Liver (tissue), 9 donors: ENCODE data around the gene HLA-DRB1. TPM values are rescaled to one million over a fixed set of nuclear protein-coding genes. Genes with fewer than 3 reads are reported as not detected.

ENCODE experiments used
- DNase-seq: peaks from one replicate; pipeline ENCODE4 v3.0.0-alpha.2; 2017; ENCODE audit warnings: low spot score
- H3K27ac ChIP-seq, 2 donors: one replicate each; pipeline ENCODE4 v1.7.0; 2013; ENCODE audit warnings: inconsistent platforms in 2 of 2, low read length in 2 of 2, control low read depth in 1 of 2, low read depth in 1 of 2, mild to moderate bottlenecking in 1 of 2
- H3K27me3 ChIP-seq, 4 donors: one replicate each; pipeline versions ENCODE4 v1.6.1 to v1.7.0; 2013; ENCODE audit warnings: low read length in 3 of 4, inconsistent platforms in 1 of 4, mild to moderate bottlenecking in 1 of 4, moderate library complexity in 1 of 4; ENCODE audit not compliant: control insufficient read depth in 4 of 4, insufficient read depth in 4 of 4
- H3K36me3 ChIP-seq, 4 donors: one replicate each; pipeline versions ENCODE4 v1.6.1 to v1.7.0; 2013; ENCODE audit warnings: low read length in 3 of 4, mild to moderate bottlenecking in 3 of 4, low read depth in 1 of 4, moderate library complexity in 1 of 4; ENCODE audit not compliant: control insufficient read depth in 4 of 4, insufficient read depth in 3 of 4
- H3K4me1 ChIP-seq, 4 donors: one replicate each; pipeline versions ENCODE4 v1.6.1 to v1.7.0; 2013; ENCODE audit warnings: low read length in 3 of 4, mild to moderate bottlenecking in 3 of 4, moderate library complexity in 1 of 4; ENCODE audit not compliant: control insufficient read depth in 4 of 4, insufficient read depth in 4 of 4
- H3K4me3 ChIP-seq, 3 donors: one replicate each; pipeline versions ENCODE4 v1.6.1 to v1.7.0; 2013; ENCODE audit warnings: low read length in 3 of 3, control low read depth in 1 of 3, low read depth in 1 of 3, mild to moderate bottlenecking in 1 of 3
- H3K9ac ChIP-seq, 2 donors: one replicate each; pipeline ENCODE4 v1.7.0; 2013; ENCODE audit warnings: low read length in 2 of 2, mild to moderate bottlenecking in 2 of 2, moderate library complexity in 2 of 2, control low read depth in 1 of 2, low read depth in 1 of 2
- H3K9me3 ChIP-seq, 4 donors: one replicate each; pipeline versions ENCODE4 v1.6.1 to v1.7.0; 2013; ENCODE audit warnings: low read length in 3 of 4; ENCODE audit not compliant: control insufficient read depth in 4 of 4
- ATF3 ChIP-seq: IDR thresholded peaks from 2 replicates; pipeline ENCODE4 v1.6.1; 2016; ENCODE audit warnings: antibody characterized with exemption
- CTCF ChIP-seq: fragments of 150-350 bp; IDR thresholded peaks from 2 replicates; pipeline ENCODE4 v1.5.1; 2017; ENCODE audit warnings: improper control_type of control experiment, low read depth, low read length; ENCODE audit not compliant: missing input control
- EGR1 ChIP-seq, 2 donors: IDR thresholded peaks; 2 replicates each; pipeline ENCODE4 v1.6.1; 2016 to 2018; ENCODE audit warnings: antibody characterized with exemption in 2 of 2, low read depth in 2 of 2
- FOXA1 ChIP-seq: IDR thresholded peaks from 2 replicates; pipeline ENCODE4 v1.6.1; 2016; ENCODE audit warnings: antibody characterized with exemption
- FOXA2 ChIP-seq: IDR thresholded peaks from 2 replicates; pipeline ENCODE4 v1.6.1; 2016; ENCODE audit warnings: antibody characterized with exemption
- GABPA ChIP-seq, 2 donors: IDR thresholded peaks in 1 of 2; conservative IDR thresholded peaks in 1 of 2; 2 replicates each; pipeline ENCODE4 v1.6.1; 2016; ENCODE audit warnings: antibody characterized with exemption in 2 of 2, mild to moderate bottlenecking in 1 of 2, moderate library complexity in 1 of 2
- HNF4A ChIP-seq, 2 donors: conservative IDR thresholded peaks; 2 replicates each; pipeline ENCODE4 v1.6.1; 2016; ENCODE audit warnings: antibody characterized with exemption in 2 of 2, mild to moderate bottlenecking in 2 of 2
- HNF4G ChIP-seq: IDR thresholded peaks from 2 replicates; pipeline ENCODE4 v1.6.1; 2016; ENCODE audit warnings: antibody characterized with exemption
- JUND ChIP-seq, 2 donors: IDR thresholded peaks; 2 replicates each; pipeline ENCODE4 v1.6.1; 2016; ENCODE audit warnings: antibody characterized with exemption in 2 of 2
- MAX ChIP-seq: IDR thresholded peaks from 2 replicates; pipeline ENCODE4 v1.6.1; 2016; ENCODE audit warnings: antibody characterized with exemption
- NR2F2 ChIP-seq: IDR thresholded peaks from 2 replicates; pipeline ENCODE4 v1.6.1; 2016; ENCODE audit warnings: antibody characterized with exemption
- RAD21 ChIP-seq, 2 donors: IDR thresholded peaks; 2 replicates each; pipeline ENCODE4 v1.6.1; 2016; ENCODE audit warnings: antibody characterized with exemption in 2 of 2, mild to moderate bottlenecking in 2 of 2
- REST ChIP-seq: IDR thresholded peaks from 2 replicates; pipeline ENCODE4 v1.6.1; 2016; ENCODE audit warnings: antibody characterized with exemption, mild to moderate bottlenecking
- RXRA ChIP-seq, 2 donors: IDR thresholded peaks; 2 replicates each; pipeline ENCODE4 v1.6.1; 2017 to 2018; ENCODE audit warnings: antibody characterized with exemption in 2 of 2, mild to moderate bottlenecking in 1 of 2
- TAF1 ChIP-seq: conservative IDR thresholded peaks from 2 replicates; pipeline ENCODE4 v1.6.1; 2016; ENCODE audit warnings: antibody characterized with exemption, mild to moderate bottlenecking
- ZBTB33 ChIP-seq: IDR thresholded peaks from 2 replicates; pipeline ENCODE4 v1.6.1; 2016; ENCODE audit warnings: antibody characterized with exemption
- WGBS: extraction: QIAGEN DNeasy Blood & Tissue Kit; methylation state at CpG from one replicate; pipeline ENCODE4 v1.1.7; 2013; 5-methylcytosine and 5-hydroxymethylcytosine counted together
- polyA plus RNA-seq, 2 donors: library from polyadenylated mRNA; stranded (reverse) in 1 of 2; unstranded in 1 of 2; fragments of 200-250 nt in 1 of 2; fragments of >200 nt in 1 of 2; fragmentation: Nextera tagmentation in 1 of 2; extraction: Ambion mirVana in 1 of 2; gene quantifications; one replicate each; pipeline versions ENCODE4 v1.2.1 to v1.2.3, GENCODE V29; 2013 to 2015
- total RNA-seq, 2 donors: library from RNA; depleted of rRNA; stranded (reverse); fragments of >200 nt; gene quantifications; one replicate each; pipeline ENCODE4 v1.2.3, GENCODE V29; 2014
- donor health status: healthy.
- donor health status: healthy.
- donor health status: healthy.
- donor health status: healthy.
- donor health status: healthy.

Gene HLA-DRB1
- total and polyA plus RNA-seq, 4 donors: 26.0 to 46.1 (median 36.4) TPM

GRCh38 chr6:32637219-32637880, 47.7 kb upstream of the HLA-DRB1 start, which contains the start of gene HLA-DQA1:
TSS of gene HLA-DQA1 (plus strand) at chr6:32637406. CDS start at chr6:32637459, 53 bp downstream.
- Histone ChIP-seq H3K27ac (no peak within 1 kb of the TSS), H3K36me3 (no peaks in the 10 kb centered on the region), H3K9me3 (no peaks in the 10 kb centered on the region), H3K9ac (no peak within 1 kb of the TSS), H3K4me3 (no peak within 1 kb of the TSS), H3K4me1 (no peaks in the 10 kb centered on the region), H3K27me3 (no peaks in the 10 kb centered on the region)
- no peak for DNase-seq
- WGBS: 28% methylated on average over 7 of the region's 7 CpGs
- TF ChIP-seq EGR1 (IDR thresholded peaks at IDR 0.05; ENCODE audit: low read depth in 2 of 2) (no peak), CTCF (no peak), REST (no peak), ZBTB33 (no peak), JUND (IDR thresholded peaks at IDR 0.05) (no peak), FOXA2 (no peak), ATF3 (no peak), HNF4G (no peak)

GRCh38 chr6:32635526-32636123, 46.0 kb upstream of the HLA-DRB1 start:
- no peaks in the 10 kb centered on the region for H3K9me3 ChIP-seq
- DNase-seq: no peak
- WGBS: 39% methylated on average over 2 of the region's 2 CpGs
- H3K9ac ChIP-seq: no peak overlapping the region
- H3K4me3 ChIP-seq: no peak overlapping the region
- H3K27ac ChIP-seq: no peak overlapping the region
- H3K27me3 ChIP-seq: no peaks in the 10 kb centered on the region
- H3K36me3 ChIP-seq: no peaks in the 10 kb centered on the region
- H3K4me1 ChIP-seq: no peaks in the 10 kb centered on the region
- TF ChIP-seq FOXA1 (no peak), GABPA (IDR thresholded peaks at IDR 0.05 in 1 of 2, conservative IDR thresholded peaks at IDR 0.05 in 1 of 2) (no peak), REST (no peak), MAX (no peak), TAF1 (no peak), HNF4A (conservative IDR thresholded peaks at IDR 0.05) (no peak), RAD21 (IDR thresholded peaks at IDR 0.05) (no peak), NR2F2 (no peak), RXRA (IDR thresholded peaks at IDR 0.05) (no peak), CTCF (no peak), ATF3 (no peak), JUND (IDR thresholded peaks at IDR 0.05) (no peak)
